Breast epithelium (tissue), 3 donors: ENCODE data around the gene UBE2C.

Experiments used
- POLR2AphosphoS5 ChIP-seq, 3 donors: sonication (generic); formaldehyde crosslinking; IDR thresholded peaks; one replicate each; pipeline ENCODE4 v1.6.1; 2017; ENCODE audit warnings: antibody characterized with exemption in 3 of 3
- TF ChIP-seq, protein P1 (sequence below), 3 donors: fragments of 450-650 bp; IDR thresholded peaks; one replicate each; pipeline ENCODE4 v1.5.1; 2016 to 2017; ENCODE audit warnings: antibody characterized with exemption in 3 of 3, mild to moderate bottlenecking in 3 of 3, moderate library complexity in 3 of 3

GRCh38 chr20:45768479-45768878 lies 44.0 kb upstream of the UBE2C start:
- TF ChIP-seq, protein P1, sequence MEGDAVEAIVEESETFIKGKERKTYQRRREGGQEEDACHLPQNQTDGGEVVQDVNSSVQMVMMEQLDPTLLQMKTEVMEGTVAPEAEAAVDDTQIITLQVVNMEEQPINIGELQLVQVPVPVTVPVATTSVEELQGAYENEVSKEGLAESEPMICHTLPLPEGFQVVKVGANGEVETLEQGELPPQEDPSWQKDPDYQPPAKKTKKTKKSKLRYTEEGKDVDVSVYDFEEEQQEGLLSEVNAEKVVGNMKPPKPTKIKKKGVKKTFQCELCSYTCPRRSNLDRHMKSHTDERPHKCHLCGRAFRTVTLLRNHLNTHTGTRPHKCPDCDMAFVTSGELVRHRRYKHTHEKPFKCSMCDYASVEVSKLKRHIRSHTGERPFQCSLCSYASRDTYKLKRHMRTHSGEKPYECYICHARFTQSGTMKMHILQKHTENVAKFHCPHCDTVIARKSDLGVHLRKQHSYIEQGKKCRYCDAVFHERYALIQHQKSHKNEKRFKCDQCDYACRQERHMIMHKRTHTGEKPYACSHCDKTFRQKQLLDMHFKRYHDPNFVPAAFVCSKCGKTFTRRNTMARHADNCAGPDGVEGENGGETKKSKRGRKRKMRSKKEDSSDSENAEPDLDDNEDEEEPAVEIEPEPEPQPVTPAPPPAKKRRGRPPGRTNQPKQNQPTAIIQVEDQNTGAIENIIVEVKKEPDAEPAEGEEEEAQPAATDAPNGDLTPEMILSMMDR (IDR thresholded peaks at IDR 0.05) = no peak
- TF ChIP-seq POLR2AphosphoS5 (IDR thresholded peaks at IDR 0.05) = no peak
